Motor neuron (in vitro differentiated cells): ENCODE results near the gene SEMA7A. TPM values are rescaled to one million over a fixed set of nuclear protein-coding genes. Genes with fewer than 3 reads are reported as not detected.
A peak's percentile ranks its signal among the peaks of the same experiment; 100 is the strongest.

Source experiments
- ATAC-seq, 8 experiments: fragments of 200-7000 bp; cut with Tn5 transposase; replicated peaks in 6 of 8; 2 replicates each; pipeline ENCODE4 v1.8.0; 2021; ENCODE audit warnings: mild to moderate bottlenecking in 8 of 8, moderate library complexity in 8 of 8
- H3K27ac ChIP-seq, 2 donors: fragments of 250-450 bp; sonication (Bioruptor Pico); 2 replicates each; pipeline ENCODE4 v1.9.0; 2021; ENCODE audit warnings: antibody characterized with exemption in 2 of 2, mild to moderate bottlenecking in 2 of 2, moderate library complexity in 1 of 2
- H3K4me1 ChIP-seq, 2 donors: fragments of 250-450 bp; sonication (Bioruptor Pico); replicated peaks in 1 of 2; 2 replicates each; pipeline ENCODE4 v1.6.1; 2021; ENCODE audit warnings: antibody characterized with exemption in 2 of 2, mild to moderate bottlenecking in 2 of 2, moderate library complexity in 1 of 2
- H3K4me3 ChIP-seq, 5 donors: fragments of 250-450 bp; sonication (Bioruptor Pico); 2 replicates each; pipeline ENCODE4 v1.9.0; 2021; ENCODE audit warnings: antibody characterized with exemption in 5 of 5, mild to moderate bottlenecking in 5 of 5, moderate library complexity in 4 of 5
- WGBS, 10 experiments: fragments of 450-650 bp; shearing (Covaris generic); methylation state at CpG; one replicate each; pipeline ENCODE4 v1.0.0; 2022; 5-methylcytosine and 5-hydroxymethylcytosine counted together
- in situ Hi-C, 9 experiments: fragments of 400-800 bp; cut with MboI; loops; one replicate each; pipeline ENCODE4 v1.15.0; 2021; ENCODE audit warnings: low sequenced_read_pairs in 9 of 9, low pct_unique_long_range_greater_than_20kb in 2 of 9; ENCODE audit not compliant: unreplicated experiment in 9 of 9
- total RNA-seq, 8 experiments: library from RNA; unstranded; fragments of 300-600 nt; gene quantifications; 2 replicates each; pipeline versions ENCODE4 v1.2.3 to v1.2.4, GENCODE V29; 2022

The SEMA7A gene
- total RNA-seq, 8 experiments from 2014 or later, result 0.45 to 16.5 (median 9.6) TPM

- no peak overlapping the region for H3K27ac ChIP-seq
Observed at GRCh38 chr15:74382004-74382816, 51.5 kb downstream of the SEMA7A start.

GRCh38 chr15:74381481-74381880, 52.3 kb downstream of the SEMA7A start:
- no peak for ATAC-seq
- Histone ChIP-seq H3K27ac (no peak overlapping the region), H3K4me3 (no peak overlapping the region), H3K4me1 (peaks cover 12% of the 10 kb centered on the region in 2 donors)
- in situ Hi-C loops, result loop anchor here in 7 of 9 experiments (5.0 to 25.0 kb wide), 5 partner anchors 51 to 556 kb away; partner anchors contain the start of genes SEMA7A (in 3 of the 7) and COX5A (in 1 of the 7)
- 0 to 100% (median 70%) methylated on average over 1 to 3 of the region's 5 CpGs; no CpG with 5 or more reads in 5 of the 10 experiments for WGBS, 10 experiments

More at GRCh38 chr15:74382004-74382816, 51.5 kb downstream of the SEMA7A start:
- H3K4me3 ChIP-seq, result no peak overlapping the region
- in situ Hi-C loops, result loop anchor here in 7 of 9 experiments (5.0 to 25.0 kb wide), 5 partner anchors 50 to 555 kb away; partner anchors contain the start of genes SEMA7A (in 3 of the 7) and COX5A (in 1 of the 7)
- H3K4me1 ChIP-seq, result peaks cover 15 to 17% of the 10 kb centered on the region in 2 donors
- peak; percentile 59 to 97 (median 90) for ATAC-seq
- WGBS, 10 experiments, result 0 to 80% (median 0%) methylated on average over 1 to 4 of the region's 13 CpGs; no CpG with 5 or more reads in 5 of the 10 experiments

GRCh38 chr15:74381190-74381453, 52.6 kb downstream of the SEMA7A start:
- 0 to 65% (median 34%) methylated on average over 1 to 2 of the region's 2 CpGs; no CpG with 5 or more reads in 6 of the 10 experiments for WGBS, 10 experiments
- Histone ChIP-seq H3K4me3 (no peak overlapping the region), H3K27ac (no peak overlapping the region), H3K4me1 (peaks cover 8 to 9% of the 10 kb centered on the region in 2 donors)
- in situ Hi-C loops, result loop anchor here in 7 of 9 experiments (5.0 to 25.0 kb wide), 5 partner anchors 51 to 556 kb away; partner anchors contain the start of genes SEMA7A (in 3 of the 7) and COX5A (in 1 of the 7)
- ATAC-seq, result no peak

- no peak overlapping the region for H3K4me3 ChIP-seq
- H3K27ac ChIP-seq, result no peak overlapping the region
- 40 to 80% (median 50%) methylated on average over 2 to 3 of the region's 12 CpGs; no CpG with 5 or more reads in 5 of the 10 experiments for WGBS, 10 experiments
- H3K4me1 ChIP-seq, result peaks cover 2 to 3% of the 10 kb centered on the region in 2 donors
- no peak for ATAC-seq
- in situ Hi-C loops, result loop anchor here in 7 of 9 experiments (5.0 to 25.0 kb wide), 5 partner anchors 52 to 557 kb away; partner anchors contain the start of genes SEMA7A (in 3 of the 7) and COX5A (in 1 of the 7)
Observed at GRCh38 chr15:74380361-74381189, 53.2 kb downstream of the SEMA7A start.

- Histone ChIP-seq H3K4me1 (no peaks in the 10 kb centered on the region), H3K27ac (no peak overlapping the region), H3K4me3 (no peak overlapping the region)
- in situ Hi-C loops, result loop anchor here in 4 of 9 experiments (25.0 kb wide), 2 partner anchors 383 to 558 kb away; partner anchors contain the start of gene COX5A (in 1 of the 4)
- WGBS, 10 experiments, result 17 to 100% (median 52%) methylated on average over 1 to 7 of the region's 9 CpGs; no CpG with 5 or more reads in 2 of the 10 experiments
- ATAC-seq, result peak in 1 of 8 experiments; percentile 11
Observed at GRCh38 chr15:74378848-74379247, 54.9 kb downstream of the SEMA7A start.

- no peak overlapping the region for H3K4me3 ChIP-seq
- no peak for ATAC-seq
- in situ Hi-C loops, result loop anchor here in 4 of 9 experiments (25.0 kb wide), 2 partner anchors 384 to 559 kb away; partner anchors contain the start of gene COX5A (in 1 of the 4)
- H3K4me1 ChIP-seq, result no peaks in the 10 kb centered on the region
- 43 to 92% (median 77%) methylated on average over 1 to 8 of the region's 15 CpGs; no CpG with 5 or more reads in 1 of the 10 experiments for WGBS, 10 experiments
- no peak overlapping the region for H3K27ac ChIP-seq
Observed at GRCh38 chr15:74377831-74378766, 55.7 kb downstream of the SEMA7A start.

GRCh38 chr15:74376825-74377581, 56.8 kb downstream of the SEMA7A start:
- Histone ChIP-seq H3K4me3 (no peak overlapping the region), H3K27ac (no peak overlapping the region), H3K4me1 (no peaks in the 10 kb centered on the region)
- ATAC-seq, result no peak
- 60 to 87% (median 73%) methylated on average over 1 to 4 of the region's 6 CpGs; no CpG with 5 or more reads in 6 of the 10 experiments for WGBS, 10 experiments
- in situ Hi-C loops, result loop anchor here in 4 of 9 experiments (25.0 kb wide), 2 partner anchors 385 to 560 kb away; partner anchors contain the start of gene COX5A (in 1 of the 4)

- Histone ChIP-seq H3K4me1 (no peaks in the 10 kb centered on the region), H3K27ac (no peak overlapping the region), H3K4me3 (no peak overlapping the region)
- no peak for ATAC-seq
- in situ Hi-C loops, result loop anchor here in 4 of 9 experiments (25.0 kb wide), 2 partner anchors 386 to 561 kb away; partner anchors contain the start of gene COX5A (in 1 of the 4)
- WGBS, 10 experiments, result 40 to 50% methylated on average over 1 of the region's 1 CpG; no CpG with 5 or more reads in 8 of the 10 experiments
Observed at GRCh38 chr15:74376226-74376625, 57.5 kb downstream of the SEMA7A start.

GRCh38 chr15:74375303-74375693, 58.5 kb downstream of the SEMA7A start:
- H3K27ac ChIP-seq, result no peak overlapping the region
- ATAC-seq, result peak in 3 of 8 experiments; percentile 6 to 17 (median 13)
- no peak overlapping the region for H3K4me3 ChIP-seq
- 0 to 33% (median 6%) methylated on average over 2 to 6 of the region's 9 CpGs; no CpG with 5 or more reads in 2 of the 10 experiments for WGBS, 10 experiments
- in situ Hi-C loops, result loop anchor here in 4 of 9 experiments (25.0 kb wide), 2 partner anchors 387 to 562 kb away; partner anchors contain the start of gene COX5A (in 1 of the 4)
- H3K4me1 ChIP-seq, result no peaks in the 10 kb centered on the region

GRCh38 chr15:74374648-74375302, 59.0 kb downstream of the SEMA7A start:
- H3K4me3 ChIP-seq, result peak overlapping the region; percentile 39 to 55 (median 51)
- WGBS, 10 experiments, result 0 to 62% (median 8%) methylated on average over 1 to 7 of the region's 11 CpGs; no CpG with 5 or more reads in 4 of the 10 experiments
- H3K4me1 ChIP-seq, result no peaks in the 10 kb centered on the region
- H3K27ac ChIP-seq, result no peak overlapping the region
- in situ Hi-C loops, result loop anchor here in 4 of 9 experiments (25.0 kb wide), 2 partner anchors 388 to 563 kb away; partner anchors contain the start of gene COX5A (in 1 of the 4)
- peak in 3 of 8 experiments; percentile 0 to 3 (median 1) for ATAC-seq
